Stimulated activated CD8-positive, alpha-beta memory T cell treated with anti-CD3 and anti-CD28 coated beads, Interleukin-4, amount 100 ng/mL, for 4 hours (primary cell): Measurements from ENCODE around the gene CYBRD1.
"Not testable (repeated sequence)": the region's sequence is repeated elsewhere in the genome, so short reads cannot be mapped to it uniquely, and the experiment has no call there.

Source experiments
- DNase-seq, 2 donors: peaks; one replicate each; pipeline ENCODE4 v3.0.0-alpha.2; 2020; ENCODE audit warnings: low read depth in 2 of 2, low spot score in 1 of 2

Gene CYBRD1

GRCh38 chr2:171515672-171516298, 6.5 kb upstream of the CYBRD1 start:
- DNase-seq = no peak

GRCh38 chr2:171516793-171517192, 5.5 kb upstream of the CYBRD1 start:
- no peak for DNase-seq

- no peak for DNase-seq
Measured at GRCh38 chr2:171520471-171520870, 1.8 kb upstream of the CYBRD1 start.

GRCh38 chr2:171521361-171522051, 768 bp upstream of the CYBRD1 start:
- DNase-seq = no peak

GRCh38 chr2:171522788-171523087, 464 bp downstream of the CYBRD1 start:
- DNase-seq = no peak

GRCh38 chr2:171523088-171524017, 1.1 kb downstream of the CYBRD1 start:
- no peak for DNase-seq

GRCh38 chr2:171524018-171524401, 1.7 kb downstream of the CYBRD1 start:
- no peak for DNase-seq

GRCh38 chr2:171529914-171530313, 7.6 kb downstream of the CYBRD1 start:
- DNase-seq = no peak

- no peak for DNase-seq
Measured at GRCh38 chr2:171530378-171530777, 8.1 kb downstream of the CYBRD1 start.

GRCh38 chr2:171530859-171531258, 8.6 kb downstream of the CYBRD1 start:
- not testable (repeated sequence) for DNase-seq

- no peak for DNase-seq
Measured at GRCh38 chr2:171531291-171531690, 9.0 kb downstream of the CYBRD1 start.

GRCh38 chr2:171531836-171532450, 9.7 kb downstream of the CYBRD1 start:
- no peak for DNase-seq

- DNase-seq = no peak
Measured at GRCh38 chr2:171533331-171533730, 11.1 kb downstream of the CYBRD1 start.

- not testable (repeated sequence) for DNase-seq
Measured at GRCh38 chr2:171535528-171535927, 13.3 kb downstream of the CYBRD1 start.

GRCh38 chr2:171540437-171540836, 18.2 kb downstream of the CYBRD1 start:
- DNase-seq = no peak

- DNase-seq = no peak
Measured at GRCh38 chr2:171541202-171541887, 19.1 kb downstream of the CYBRD1 start.

- DNase-seq = no peak
Measured at GRCh38 chr2:171545086-171545485, 22.8 kb downstream of the CYBRD1 start.

- no peak for DNase-seq
Measured at GRCh38 chr2:171547256-171547655, 25.0 kb downstream of the CYBRD1 start.

GRCh38 chr2:171547720-171548119, 25.4 kb downstream of the CYBRD1 start:
- no peak for DNase-seq

- no peak for DNase-seq
Measured at GRCh38 chr2:171550613-171551012, 28.3 kb downstream of the CYBRD1 start.

GRCh38 chr2:171551836-171552235, 29.6 kb downstream of the CYBRD1 start:
- no peak for DNase-seq
